IPS-18a (cell line): ENCODE results near the gene PXDC1.

Source experiments
- H3K27ac ChIP-seq: one replicate; pipeline ENCODE4 v1.5.1; 2013; ENCODE audit warnings: low read length
- H3K27me3 ChIP-seq: one replicate; pipeline ENCODE4 v1.6.1; 2013; ENCODE audit warnings: mild to moderate bottlenecking, low read length; ENCODE audit not compliant: control insufficient read depth, insufficient read depth
- H3K36me3 ChIP-seq: one replicate; pipeline ENCODE4 v1.6.1; 2013; ENCODE audit warnings: low read depth, low read length; ENCODE audit not compliant: control insufficient read depth
- H3K4me1 ChIP-seq: one replicate; pipeline ENCODE4 v1.6.1; 2013; ENCODE audit warnings: low read depth, low read length; ENCODE audit not compliant: control insufficient read depth
- H3K4me3 ChIP-seq: one replicate; pipeline ENCODE4 v1.5.1; 2013; ENCODE audit warnings: low read length
- H3K9ac ChIP-seq: one replicate; pipeline ENCODE4 v1.6.1; 2013; ENCODE audit warnings: mild to moderate bottlenecking, low read length, moderate library complexity
- H3K9me3 ChIP-seq: one replicate; pipeline ENCODE4 v1.6.1; 2013; ENCODE audit warnings: low read depth, low read length; ENCODE audit not compliant: control insufficient read depth

PXDC1 gene

DNA sequence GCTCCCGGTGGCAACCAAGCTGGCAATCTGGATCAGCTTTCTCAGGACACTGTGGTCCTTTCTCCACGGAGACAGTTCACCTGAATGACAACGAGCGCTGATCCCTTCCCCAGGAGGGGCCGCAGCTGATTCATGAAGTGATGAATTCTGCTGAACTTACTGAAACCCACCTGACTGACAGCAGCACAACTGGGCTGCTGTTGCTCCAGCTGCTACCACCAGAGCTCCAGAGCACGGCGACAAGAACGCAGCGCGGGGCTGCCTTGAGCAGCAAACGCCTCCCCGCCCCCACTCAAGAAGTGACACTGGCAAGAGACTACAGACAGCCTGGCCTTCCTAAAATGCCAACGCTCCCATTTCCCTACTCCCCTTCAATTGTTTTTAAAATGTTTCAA is 10.0 kb downstream of the PXDC1 start:
- Histone ChIP-seq H3K9me3 (no peaks in the 10 kb centered on the region), H3K27me3 (peaks cover 13% of the 10 kb centered on the region), H3K4me3 (no peak overlapping the region), H3K4me1 (peaks cover 6% of the 10 kb centered on the region), H3K36me3 (no peaks in the 10 kb centered on the region), H3K9ac (no peak overlapping the region), H3K27ac (no peak overlapping the region)

DNA sequence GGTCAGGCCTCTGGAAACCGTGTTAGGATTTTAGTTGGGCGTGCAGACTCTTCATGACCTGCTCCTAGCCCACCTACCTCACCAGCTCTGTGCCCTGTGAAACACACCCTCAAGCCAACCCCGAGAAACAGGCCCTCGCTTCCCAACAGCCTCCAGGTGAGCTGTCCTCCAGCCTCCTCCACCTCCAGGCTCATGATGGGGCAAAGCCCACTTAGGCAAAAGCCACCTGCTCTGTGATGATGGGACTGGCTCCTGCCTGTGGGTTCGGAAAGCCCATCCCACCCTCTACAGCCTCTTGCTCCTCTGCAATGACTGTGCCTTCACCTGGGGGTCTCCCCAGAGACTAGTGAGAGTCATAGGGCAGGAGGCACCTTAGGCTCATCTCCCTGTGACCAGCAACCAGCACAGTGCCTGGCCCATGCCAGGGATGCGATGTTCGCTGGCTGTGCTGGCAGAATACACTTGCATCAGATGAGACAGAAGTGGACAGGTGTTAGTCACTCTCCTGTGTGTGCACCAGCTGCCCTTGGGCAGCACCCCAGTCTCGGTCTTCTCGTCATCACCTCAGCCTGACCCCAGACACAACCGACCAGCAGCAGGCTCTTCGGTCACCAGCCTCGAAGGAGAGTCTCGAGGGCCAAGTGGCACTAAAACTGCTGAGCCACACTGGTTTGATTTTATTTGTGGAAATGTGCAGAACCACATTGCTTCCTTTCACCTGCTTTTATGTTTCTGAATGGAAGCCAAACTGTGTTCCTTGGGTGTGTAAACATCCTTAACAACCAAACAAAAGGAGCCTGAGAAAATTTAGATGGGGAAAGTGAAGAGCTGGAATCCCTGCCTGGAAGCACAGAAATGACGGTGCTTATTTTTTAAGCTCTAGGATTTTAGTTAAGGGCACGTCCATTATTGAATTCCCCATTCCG is 10.7 kb downstream of the PXDC1 start:
- H3K9ac ChIP-seq: no peak overlapping the region
- H3K27me3 ChIP-seq: peaks cover 13% of the 10 kb centered on the region
- H3K4me3 ChIP-seq: no peak overlapping the region
- H3K36me3 ChIP-seq: no peaks in the 10 kb centered on the region
- peaks cover 6% of the 10 kb centered on the region for H3K4me1 ChIP-seq
- H3K9me3 ChIP-seq: no peaks in the 10 kb centered on the region
- no peak overlapping the region for H3K27ac ChIP-seq

DNA sequence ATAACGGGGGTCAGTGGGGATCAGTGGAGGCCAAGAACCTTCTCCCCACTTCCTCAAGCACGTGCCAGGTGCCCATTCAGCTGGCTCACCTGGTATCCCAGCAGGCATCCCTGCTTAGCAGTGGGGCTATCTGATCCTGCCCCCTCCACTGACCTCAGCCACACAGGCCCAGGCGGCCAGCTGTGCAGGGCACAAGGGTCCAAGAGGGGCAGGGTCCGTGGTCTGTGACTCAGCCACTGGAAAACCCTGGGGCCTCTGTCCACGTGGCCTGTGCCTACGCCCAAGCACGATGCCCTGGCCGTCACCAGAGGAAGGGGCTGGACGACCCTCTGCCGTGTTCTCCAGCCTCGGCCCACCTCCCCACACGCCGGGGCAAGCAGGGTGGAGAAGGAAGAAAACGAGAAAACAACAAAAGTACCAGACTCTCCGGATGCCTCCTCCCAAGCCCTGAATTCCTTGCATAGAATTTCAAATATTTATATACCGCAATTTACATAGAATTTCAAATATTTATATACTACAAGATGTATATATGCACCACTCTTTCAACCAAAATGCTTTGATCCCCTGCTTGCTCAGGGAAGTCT is 12.1 kb downstream of the PXDC1 start:
- Histone ChIP-seq H3K36me3 (no peaks in the 10 kb centered on the region), H3K4me1 (peaks cover 6% of the 10 kb centered on the region), H3K4me3 (no peak overlapping the region), H3K9me3 (no peaks in the 10 kb centered on the region), H3K27me3 (peaks cover 13% of the 10 kb centered on the region), H3K9ac (no peak overlapping the region), H3K27ac (no peak overlapping the region)

DNA sequence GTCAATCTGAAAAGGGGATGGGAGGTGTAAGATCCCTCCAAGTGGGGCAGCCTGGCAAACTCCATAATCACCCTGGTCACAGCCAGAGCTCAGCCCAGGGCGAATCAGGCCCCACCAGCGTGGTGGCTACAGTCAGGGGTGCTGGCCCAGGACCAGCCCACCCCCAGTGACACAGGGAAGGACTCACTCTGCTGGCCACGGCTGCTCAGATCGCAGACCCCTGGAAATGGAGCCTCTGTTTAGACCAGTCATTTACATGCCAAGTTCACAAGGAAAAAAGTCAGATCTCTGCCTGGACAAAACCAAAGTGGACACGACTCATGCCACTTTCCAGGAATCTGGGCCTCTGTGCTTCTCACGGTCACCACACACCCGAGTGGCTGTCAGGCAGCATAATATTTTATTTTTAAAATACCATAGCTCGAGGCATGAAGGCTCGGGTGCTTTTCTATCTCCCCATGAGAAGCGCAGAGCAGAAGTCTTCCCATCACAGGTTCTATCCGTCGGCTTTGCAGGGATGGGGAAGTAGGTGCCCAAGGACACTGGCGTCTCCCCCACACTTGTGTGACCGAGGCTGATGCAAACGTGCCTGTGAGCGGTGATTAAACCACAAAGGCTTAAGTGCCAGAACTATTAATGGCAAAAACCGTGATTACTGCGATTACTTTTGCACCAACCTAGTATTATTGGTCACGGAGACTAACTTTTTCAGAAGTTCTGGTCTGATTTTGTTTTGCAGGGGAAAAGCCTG is 13.0 kb downstream of the PXDC1 start:
- Histone ChIP-seq H3K36me3 (no peaks in the 10 kb centered on the region), H3K9ac (no peak overlapping the region)

DNA sequence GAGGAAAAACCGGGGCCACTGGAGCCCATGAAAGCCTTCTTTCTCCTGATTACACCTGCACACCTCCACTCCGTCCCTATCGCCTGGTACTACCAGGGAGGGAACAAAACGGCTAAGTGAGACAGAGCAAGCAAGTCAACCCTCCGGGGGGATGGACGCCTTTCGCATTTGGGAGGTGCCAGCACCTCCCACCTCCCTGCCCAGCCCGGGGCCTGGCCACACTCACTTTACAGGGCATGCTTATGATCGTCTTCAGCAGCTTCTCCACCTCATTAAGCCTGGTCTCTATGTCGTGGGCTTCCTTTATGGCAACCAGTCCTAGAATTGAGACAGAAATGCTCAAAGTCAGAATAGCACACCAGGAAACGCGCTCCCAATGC is 13.7 kb downstream of the PXDC1 start:
- H3K4me1 ChIP-seq: peaks cover 6% of the 10 kb centered on the region
- no peak overlapping the region for H3K4me3 ChIP-seq
- no peaks in the 10 kb centered on the region for H3K9me3 ChIP-seq
- no peak overlapping the region for H3K27ac ChIP-seq
- H3K36me3 ChIP-seq: no peaks in the 10 kb centered on the region
- no peak overlapping the region for H3K9ac ChIP-seq
- H3K27me3 ChIP-seq: peaks cover 13% of the 10 kb centered on the region

More for the DNA sequence above, 13.0 kb downstream of the PXDC1 start:
- no peak overlapping the region for H3K4me3 ChIP-seq
- H3K27ac ChIP-seq: no peak overlapping the region
- peaks cover 13% of the 10 kb centered on the region for H3K27me3 ChIP-seq
- H3K9me3 ChIP-seq: no peaks in the 10 kb centered on the region
- H3K4me1 ChIP-seq: peaks cover 6% of the 10 kb centered on the region

DNA sequence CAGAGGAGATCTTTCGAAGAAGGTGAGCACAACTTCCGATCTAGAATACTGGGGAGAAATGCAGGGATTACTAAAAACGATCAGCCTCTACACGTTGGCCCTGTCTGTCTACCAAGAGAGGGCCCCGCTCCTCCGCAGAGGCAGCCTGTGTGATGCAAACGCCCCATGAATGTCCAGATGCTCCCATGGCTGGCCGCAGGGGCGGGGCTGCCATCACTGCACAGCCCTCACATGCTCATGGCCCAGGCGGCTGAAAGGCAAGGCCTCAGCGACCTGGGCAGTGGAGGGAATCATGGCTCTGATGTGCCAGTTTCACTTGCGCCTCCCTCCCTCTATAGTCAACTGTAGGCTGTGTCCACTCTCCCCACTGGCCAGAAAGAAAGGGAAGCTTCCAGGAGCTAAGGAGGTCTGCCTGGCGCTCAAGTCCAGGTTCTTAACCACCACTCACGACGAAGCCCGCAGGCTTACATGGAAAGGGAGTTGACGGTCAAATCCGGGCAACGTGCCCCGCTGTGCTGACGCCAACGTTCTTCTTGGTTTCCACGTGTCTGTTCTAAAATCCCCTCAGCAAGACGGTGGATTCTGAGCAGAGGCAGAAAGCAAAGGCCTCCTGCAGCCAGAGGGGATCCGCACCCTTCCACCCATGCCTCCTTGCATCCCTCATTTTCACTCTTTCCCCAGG is 14.2 kb downstream of the PXDC1 start:
- Histone ChIP-seq H3K9ac (no peak overlapping the region), H3K9me3 (no peaks in the 10 kb centered on the region), H3K4me3 (no peak overlapping the region), H3K27me3 (peaks cover 13% of the 10 kb centered on the region), H3K27ac (no peak overlapping the region), H3K36me3 (no peaks in the 10 kb centered on the region), H3K4me1 (peaks cover 6% of the 10 kb centered on the region)

DNA sequence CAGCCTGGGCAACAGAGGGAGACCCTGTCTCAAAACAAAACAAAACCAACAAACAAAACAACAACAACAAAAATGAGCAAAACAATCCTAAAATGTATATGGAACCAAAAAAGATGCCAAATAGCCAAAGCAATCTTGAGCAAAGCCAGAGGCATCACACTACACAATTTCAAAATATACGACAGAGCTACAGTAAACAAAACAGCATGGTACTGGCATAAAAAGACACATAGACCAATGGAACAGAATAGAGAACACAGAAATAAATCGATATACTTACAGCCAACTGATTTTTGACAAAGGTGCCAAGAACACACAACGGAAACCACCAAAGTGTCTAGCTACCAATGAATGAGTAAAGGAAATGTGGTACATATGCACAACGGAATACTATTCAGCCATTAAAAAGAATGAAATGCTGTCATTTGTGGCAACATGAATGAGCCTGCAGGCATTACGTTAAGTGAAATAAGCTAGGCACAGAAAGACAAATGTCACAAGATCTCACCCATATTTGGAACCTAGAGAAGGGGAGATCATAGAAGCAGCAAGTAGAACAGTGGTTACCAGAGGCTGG is 16.4 kb downstream of the PXDC1 start:
- no peak overlapping the region for H3K27ac ChIP-seq
- H3K4me3 ChIP-seq: no peak overlapping the region
- H3K4me1 ChIP-seq: no peaks in the 10 kb centered on the region
- H3K9me3 ChIP-seq: no peaks in the 10 kb centered on the region
- H3K9ac ChIP-seq: no peak overlapping the region
- H3K27me3 ChIP-seq: no peaks in the 10 kb centered on the region
- H3K36me3 ChIP-seq: no peaks in the 10 kb centered on the region

DNA sequence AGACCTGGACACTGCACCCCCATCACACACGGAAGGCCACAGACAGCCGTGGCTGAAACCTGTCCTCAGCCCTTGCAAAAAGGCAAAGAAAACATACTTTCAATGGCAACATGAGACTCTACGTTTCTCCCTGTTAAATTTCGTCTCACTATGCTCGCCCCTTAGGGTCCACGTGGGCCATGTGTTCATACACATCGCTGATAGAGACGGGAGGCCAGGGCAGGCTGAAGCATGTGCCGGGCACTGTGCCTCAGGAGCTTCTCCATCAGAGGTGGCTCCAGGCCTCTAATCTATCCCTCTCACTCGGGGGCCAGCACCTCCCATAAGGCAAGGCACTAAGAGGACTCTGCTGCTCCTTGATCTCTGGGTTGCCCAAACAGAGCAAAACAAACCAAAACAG is 17.5 kb downstream of the PXDC1 start:
- Histone ChIP-seq H3K9me3 (no peaks in the 10 kb centered on the region), H3K27me3 (no peaks in the 10 kb centered on the region), H3K27ac (no peak overlapping the region), H3K4me3 (no peak overlapping the region), H3K9ac (no peak overlapping the region), H3K4me1 (no peaks in the 10 kb centered on the region), H3K36me3 (no peaks in the 10 kb centered on the region)

DNA sequence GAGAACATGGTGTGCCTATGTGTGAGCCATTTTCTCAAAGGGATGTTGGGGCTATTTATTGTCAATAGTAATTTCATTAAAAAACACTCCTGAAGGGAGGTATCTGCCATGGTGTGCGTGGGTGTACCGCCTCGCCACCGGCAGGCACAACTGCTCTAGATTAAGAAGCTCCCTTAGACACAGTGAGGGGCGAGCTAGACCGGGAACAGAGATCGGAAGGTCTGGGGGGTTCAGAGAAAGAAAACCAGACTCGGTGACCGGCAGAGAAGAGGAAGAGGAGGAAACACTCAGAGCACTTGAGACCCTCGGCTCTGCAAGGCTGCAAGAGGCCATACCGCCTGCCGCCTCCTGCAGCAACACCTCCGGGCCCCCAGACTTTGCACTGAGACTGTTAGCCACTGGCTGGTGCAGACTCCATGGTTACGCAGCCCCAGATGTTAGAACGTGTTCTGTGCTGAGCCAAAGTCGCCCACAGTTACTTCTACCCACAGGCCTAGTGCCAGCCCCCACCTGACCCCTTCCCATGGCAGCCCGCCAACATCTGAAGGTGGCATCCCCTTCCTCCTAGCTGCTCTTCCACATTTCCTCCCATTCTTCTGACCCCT is 18.1 kb downstream of the PXDC1 start:
- Histone ChIP-seq H3K9me3 (no peaks in the 10 kb centered on the region), H3K4me1 (no peaks in the 10 kb centered on the region), H3K36me3 (no peaks in the 10 kb centered on the region), H3K4me3 (no peak overlapping the region), H3K27me3 (no peaks in the 10 kb centered on the region), H3K9ac (no peak overlapping the region), H3K27ac (no peak overlapping the region)

DNA sequence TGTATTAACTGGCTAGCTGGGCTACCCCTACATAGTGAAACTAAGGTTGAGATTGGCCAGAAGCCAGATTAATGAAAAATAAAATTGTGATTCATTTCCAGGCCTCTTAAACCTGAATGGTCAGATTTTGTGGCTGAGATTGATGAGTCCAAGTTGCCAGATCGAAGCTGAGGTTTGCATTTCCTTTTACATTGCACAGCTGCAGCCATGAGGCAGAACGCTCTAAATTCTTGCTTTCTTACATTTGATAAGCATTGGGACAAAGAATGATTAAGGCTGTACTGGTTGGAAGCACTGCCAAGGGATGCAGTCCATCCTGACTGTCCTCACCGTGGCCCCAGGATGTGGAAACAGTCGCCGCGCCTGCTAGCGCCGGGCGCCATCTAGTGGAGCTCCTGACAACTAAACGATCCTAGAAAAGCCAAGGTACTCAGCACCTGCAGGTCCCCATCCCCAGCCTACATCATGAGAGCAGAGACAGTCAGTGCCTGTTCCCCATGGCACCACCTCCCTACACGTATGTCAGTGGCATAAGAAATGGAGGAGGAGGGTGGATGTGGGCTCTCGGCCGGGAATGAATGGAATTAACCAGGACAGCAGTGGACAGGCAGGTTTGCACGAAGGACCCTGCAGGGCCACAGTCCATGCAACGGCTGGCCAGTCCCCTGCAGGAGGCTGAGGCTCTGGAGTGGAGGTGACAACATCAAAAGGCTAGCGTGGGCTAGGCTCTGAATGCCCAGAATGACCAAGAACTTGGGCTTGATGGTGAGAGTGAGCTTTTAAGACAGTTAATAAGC is 19.0 kb downstream of the PXDC1 start:
- no peaks in the 10 kb centered on the region for H3K36me3 ChIP-seq
- H3K9ac ChIP-seq: no peak overlapping the region
- no peak overlapping the region for H3K27ac ChIP-seq
- no peaks in the 10 kb centered on the region for H3K9me3 ChIP-seq
- no peak overlapping the region for H3K4me3 ChIP-seq
- H3K27me3 ChIP-seq: no peaks in the 10 kb centered on the region
- no peaks in the 10 kb centered on the region for H3K4me1 ChIP-seq
